ENCODE data around the gene BLID.

GRCh38 chr11:122077459-122077858 is 38.6 kb downstream of the BLID start:
- TF ChIP-seq CTCF (IDR thresholded peaks at IDR 0.05; ENCODE audit: poor library complexity, severe bottlenecking), result no peak
- no peak for TF ChIP-seq RAD21 (conservative IDR thresholded peaks at IDR 0.05)
- no peak for TF ChIP-seq EZH2 (IDR thresholded peaks at IDR 0.05; ENCODE audit: borderline replicate concordance, insufficient read depth, low read length, poor library complexity, severe bottlenecking)
- no peak for TF ChIP-seq EP300 (conservative IDR thresholded peaks at IDR 0.05; ENCODE audit: poor library complexity, severe bottlenecking)
- no peak for TF ChIP-seq REST (IDR thresholded peaks at IDR 0.05; ENCODE audit: borderline replicate concordance)
- TF ChIP-seq POLR2AphosphoS5 (IDR thresholded peaks at IDR 0.05), result no peak
- no peak for TF ChIP-seq MXI1 (conservative IDR thresholded peaks at IDR 0.05; ENCODE audit: poor library complexity, severe bottlenecking)

Data from neural cell (in vitro differentiated cells).